Measurements from ENCODE around the gene TRMT11. TPM values are rescaled to one million over a fixed set of nuclear protein-coding genes. Genes with fewer than 3 reads are reported as not detected.

The TRMT11 gene
- total and polyA plus RNA-seq, 2 of the 13 experiments (the other 11 are each of a cell fraction or from before 2014, with no cell fraction given): 42.2 to 81.9 TPM

DNA sequence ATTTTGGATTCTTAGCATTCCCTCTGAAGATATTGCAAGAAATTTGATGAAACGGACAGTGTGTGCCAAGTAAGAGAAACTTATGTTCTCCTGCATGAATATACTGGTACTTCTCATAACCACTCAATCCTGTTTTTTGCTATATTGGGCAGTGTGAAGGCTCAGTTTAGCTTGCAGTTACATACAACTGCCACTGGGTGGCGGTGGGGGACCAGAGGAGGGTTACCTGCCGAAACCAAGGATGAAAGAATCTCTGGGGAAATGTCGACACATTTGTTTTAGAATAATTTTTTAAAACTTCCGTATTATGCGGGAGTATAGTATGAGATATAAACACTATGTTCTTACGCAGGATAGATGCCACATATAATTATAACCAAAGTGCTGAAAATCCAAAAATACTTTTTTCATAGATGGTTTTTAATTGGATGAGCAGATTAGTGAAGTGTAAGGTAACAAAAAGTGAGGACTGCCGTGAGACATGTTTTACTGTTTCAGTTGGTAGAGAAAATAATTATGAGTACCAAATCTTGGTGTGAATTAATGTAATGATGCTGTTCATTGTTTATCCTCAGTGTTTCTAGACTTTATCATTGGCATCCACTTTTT lies 9.7 kb downstream of the TRMT11 start (continued):
- TF ChIP-seq HNRNPUL1 (IDR thresholded peaks at IDR 0.05; ENCODE audit: low read depth, low read length) (0 out of 2 replicates have a peak, but pooled peaks have one; percentile 30), CEBPZ (IDR thresholded peaks at IDR 0.05; ENCODE audit: low read length) (no peak), SMC3 (IDR thresholded peaks at IDR 0.05; ENCODE audit: low read length) (peak; percentile 80), ZNF331 (CRISPR knock-in tag; IDR thresholded peaks at IDR 0.05) (0 out of 2 replicates have a peak, but pooled peaks have one; percentile 18), REPIN1 (CRISPR knock-in tag; IDR thresholded peaks at IDR 0.05; ENCODE audit: borderline replicate concordance, low read depth) (peak; percentile 46; the same call in 1 of the 2 replicates), ZEB1 (IDR thresholded peaks at IDR 0.05; ENCODE audit: insufficient replicate concordance, low read depth) (peak; percentile 38), STAG1 (CRISPR knock-in tag; IDR thresholded peaks at IDR 0.05) (peak; percentile 85), ZNF503 (CRISPR knock-in tag; IDR thresholded peaks at IDR 0.05) (0 out of 2 replicates have a peak, but pooled peaks have one; percentile 26)
- TF ChIP-seq, protein P1, sequence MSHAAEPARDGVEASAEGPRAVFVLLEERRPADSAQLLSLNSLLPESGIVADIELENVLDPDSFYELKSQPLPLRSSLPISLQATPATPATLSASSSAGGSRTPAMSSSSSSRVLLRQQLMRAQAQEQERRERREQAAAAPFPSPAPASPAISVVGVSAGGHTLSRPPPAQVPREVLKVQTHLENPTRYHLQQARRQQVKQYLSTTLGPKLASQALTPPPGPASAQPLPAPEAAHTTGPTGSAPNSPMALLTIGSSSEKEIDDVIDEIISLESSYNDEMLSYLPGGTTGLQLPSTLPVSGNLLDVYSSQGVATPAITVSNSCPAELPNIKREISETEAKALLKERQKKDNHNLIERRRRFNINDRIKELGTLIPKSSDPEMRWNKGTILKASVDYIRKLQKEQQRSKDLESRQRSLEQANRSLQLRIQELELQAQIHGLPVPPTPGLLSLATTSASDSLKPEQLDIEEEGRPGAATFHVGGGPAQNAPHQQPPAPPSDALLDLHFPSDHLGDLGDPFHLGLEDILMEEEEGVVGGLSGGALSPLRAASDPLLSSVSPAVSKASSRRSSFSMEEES (CRISPR knock-in tag; IDR thresholded peaks at IDR 0.05): 0 out of 2 replicates have a peak, but pooled peaks have one; percentile 26
- TF ChIP-seq, protein P2, sequence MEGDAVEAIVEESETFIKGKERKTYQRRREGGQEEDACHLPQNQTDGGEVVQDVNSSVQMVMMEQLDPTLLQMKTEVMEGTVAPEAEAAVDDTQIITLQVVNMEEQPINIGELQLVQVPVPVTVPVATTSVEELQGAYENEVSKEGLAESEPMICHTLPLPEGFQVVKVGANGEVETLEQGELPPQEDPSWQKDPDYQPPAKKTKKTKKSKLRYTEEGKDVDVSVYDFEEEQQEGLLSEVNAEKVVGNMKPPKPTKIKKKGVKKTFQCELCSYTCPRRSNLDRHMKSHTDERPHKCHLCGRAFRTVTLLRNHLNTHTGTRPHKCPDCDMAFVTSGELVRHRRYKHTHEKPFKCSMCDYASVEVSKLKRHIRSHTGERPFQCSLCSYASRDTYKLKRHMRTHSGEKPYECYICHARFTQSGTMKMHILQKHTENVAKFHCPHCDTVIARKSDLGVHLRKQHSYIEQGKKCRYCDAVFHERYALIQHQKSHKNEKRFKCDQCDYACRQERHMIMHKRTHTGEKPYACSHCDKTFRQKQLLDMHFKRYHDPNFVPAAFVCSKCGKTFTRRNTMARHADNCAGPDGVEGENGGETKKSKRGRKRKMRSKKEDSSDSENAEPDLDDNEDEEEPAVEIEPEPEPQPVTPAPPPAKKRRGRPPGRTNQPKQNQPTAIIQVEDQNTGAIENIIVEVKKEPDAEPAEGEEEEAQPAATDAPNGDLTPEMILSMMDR (CRISPR knock-in tag; IDR thresholded peaks at IDR 0.05): peak; percentile 91
- TF ChIP-seq, protein P3, sequence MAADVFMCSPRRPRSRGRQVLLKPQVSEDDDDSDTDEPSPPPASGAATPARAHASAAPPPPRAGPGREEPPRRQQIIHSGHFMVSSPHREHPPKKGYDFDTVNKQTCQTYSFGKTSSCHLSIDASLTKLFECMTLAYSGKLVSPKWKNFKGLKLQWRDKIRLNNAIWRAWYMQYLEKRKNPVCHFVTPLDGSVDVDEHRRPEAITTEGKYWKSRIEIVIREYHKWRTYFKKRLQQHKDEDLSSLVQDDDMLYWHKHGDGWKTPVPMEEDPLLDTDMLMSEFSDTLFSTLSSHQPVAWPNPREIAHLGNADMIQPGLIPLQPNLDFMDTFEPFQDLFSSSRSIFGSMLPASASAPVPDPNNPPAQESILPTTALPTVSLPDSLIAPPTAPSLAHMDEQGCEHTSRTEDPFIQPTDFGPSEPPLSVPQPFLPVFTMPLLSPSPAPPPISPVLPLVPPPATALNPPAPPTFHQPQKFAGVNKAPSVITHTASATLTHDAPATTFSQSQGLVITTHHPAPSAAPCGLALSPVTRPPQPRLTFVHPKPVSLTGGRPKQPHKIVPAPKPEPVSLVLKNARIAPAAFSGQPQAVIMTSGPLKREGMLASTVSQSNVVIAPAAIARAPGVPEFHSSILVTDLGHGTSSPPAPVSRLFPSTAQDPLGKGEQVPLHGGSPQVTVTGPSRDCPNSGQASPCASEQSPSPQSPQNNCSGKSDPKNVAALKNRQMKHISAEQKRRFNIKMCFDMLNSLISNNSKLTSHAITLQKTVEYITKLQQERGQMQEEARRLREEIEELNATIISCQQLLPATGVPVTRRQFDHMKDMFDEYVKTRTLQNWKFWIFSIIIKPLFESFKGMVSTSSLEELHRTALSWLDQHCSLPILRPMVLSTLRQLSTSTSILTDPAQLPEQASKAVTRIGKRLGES (CRISPR knock-in tag; IDR thresholded peaks at IDR 0.05; ENCODE audit: borderline replicate concordance): no peak

Data from HepG2 (cell line).